NCI-H2107 (cell line): ENCODE results near the gene KIF11.
"Not testable (repeated sequence)": the region's sequence is repeated elsewhere in the genome, so short reads cannot be mapped to it uniquely, and the experiment has no call there.

Source experiments
- DNase-seq: peaks from one replicate; lab custom pipeline; 2025; lab: John Stamatoyannopoulos, UW

Gene KIF11

DNA sequence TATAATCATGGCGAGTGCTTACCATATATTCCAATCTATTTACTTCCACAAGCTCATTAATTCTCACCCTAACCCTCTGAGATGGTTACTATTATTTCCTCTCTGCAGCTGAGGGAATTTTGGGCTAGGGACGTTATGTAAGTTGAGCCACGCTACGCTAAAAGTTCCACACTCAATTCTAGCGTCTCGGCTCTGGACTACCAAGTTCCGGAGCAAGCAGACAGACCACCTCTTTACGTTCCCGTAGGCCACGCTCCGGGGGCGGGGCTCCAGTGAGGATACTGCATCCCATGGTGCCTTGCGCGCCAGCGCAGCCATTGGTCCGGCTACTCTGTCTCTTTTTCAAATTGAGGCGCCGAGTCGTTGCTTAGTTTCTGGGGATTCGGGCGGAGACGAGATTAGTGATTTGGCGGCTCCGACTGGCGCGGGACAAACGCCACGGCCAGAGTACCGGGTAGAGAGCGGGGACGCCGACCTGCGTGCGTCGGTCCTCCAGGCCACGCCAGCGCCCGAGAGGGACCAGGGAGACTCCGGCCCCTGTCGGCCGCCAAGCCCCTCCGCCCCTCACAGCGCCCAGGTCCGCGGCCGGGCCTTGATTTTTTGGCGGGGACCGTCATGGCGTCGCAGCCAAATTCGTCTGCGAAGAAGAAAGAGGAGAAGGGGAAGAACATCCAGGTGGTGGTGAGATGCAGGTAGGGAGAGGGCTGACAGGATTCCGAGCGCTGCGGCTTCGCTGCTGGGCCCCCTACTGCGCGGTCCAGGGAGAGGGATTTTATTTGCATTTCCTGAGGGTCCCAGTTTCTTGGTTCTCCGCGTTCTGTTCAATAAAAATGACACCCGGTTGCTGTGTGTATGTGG is at the start of gene KIF11:
TSS of gene KIF11 (plus strand) at position 370 of the 858 bp plus-strand sequence. CDS start at position 616, 246 bp downstream.
- DNase-seq: peak; percentile 86

DNA sequence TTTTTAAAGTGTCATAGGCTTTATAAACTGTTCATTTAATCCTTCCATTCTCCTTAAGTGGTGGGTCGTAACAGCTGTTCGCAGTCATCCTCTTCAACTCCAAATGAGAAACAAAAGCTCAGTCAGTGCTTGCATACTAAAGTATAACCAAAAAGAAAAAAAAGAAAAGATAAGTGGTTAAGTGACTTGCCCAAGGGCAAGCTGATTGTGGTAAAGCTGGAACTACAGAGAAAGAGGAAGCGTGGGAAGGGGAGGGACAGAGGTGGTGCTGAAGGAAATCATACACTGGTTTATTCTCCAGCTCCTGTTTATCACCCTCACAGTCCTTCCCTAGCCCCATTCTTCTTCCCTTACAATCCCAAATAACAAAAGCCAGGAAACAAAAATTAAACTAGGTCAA is 48.6 kb upstream of the KIF11 start:
- no peak for DNase-seq

DNA sequence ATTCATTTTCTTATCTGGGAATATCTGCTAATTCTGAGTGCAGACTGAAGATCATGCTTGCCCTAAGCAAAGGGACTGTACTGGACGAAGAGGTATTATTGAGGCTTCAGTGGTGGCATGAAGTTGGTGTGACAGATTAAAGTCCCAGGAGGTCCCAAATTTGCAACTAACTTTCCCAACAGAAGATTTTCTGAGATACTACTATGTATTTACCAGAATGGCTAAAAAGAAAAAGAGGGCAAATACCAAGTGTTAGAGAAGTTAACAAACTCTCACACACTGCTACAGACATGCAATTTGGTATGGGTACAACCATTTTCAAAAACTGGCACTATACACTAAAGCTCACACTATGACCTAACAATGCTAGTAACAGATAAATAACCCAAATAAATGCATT is 47.4 kb upstream of the KIF11 start:
- DNase-seq: no peak

DNA sequence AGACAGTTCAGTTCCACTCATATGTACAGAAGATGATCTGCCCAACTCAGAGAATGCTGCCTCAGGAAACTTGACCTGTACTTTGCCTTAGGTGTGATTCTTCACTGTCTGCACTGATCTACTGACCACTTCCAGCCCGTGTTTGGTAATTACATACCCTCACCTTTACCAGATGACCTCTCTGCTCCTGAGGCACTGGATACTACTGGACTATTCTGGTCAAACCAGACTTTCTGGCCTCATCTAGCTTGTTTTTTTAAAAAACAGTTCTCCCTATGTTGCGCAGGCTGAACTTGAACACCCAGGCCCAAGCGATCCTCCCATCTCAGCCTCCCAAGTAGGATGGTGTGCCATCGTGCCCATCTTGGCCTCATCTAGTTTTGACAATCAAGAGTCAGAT is 45.3 kb upstream of the KIF11 start:
- DNase-seq: no peak

DNA sequence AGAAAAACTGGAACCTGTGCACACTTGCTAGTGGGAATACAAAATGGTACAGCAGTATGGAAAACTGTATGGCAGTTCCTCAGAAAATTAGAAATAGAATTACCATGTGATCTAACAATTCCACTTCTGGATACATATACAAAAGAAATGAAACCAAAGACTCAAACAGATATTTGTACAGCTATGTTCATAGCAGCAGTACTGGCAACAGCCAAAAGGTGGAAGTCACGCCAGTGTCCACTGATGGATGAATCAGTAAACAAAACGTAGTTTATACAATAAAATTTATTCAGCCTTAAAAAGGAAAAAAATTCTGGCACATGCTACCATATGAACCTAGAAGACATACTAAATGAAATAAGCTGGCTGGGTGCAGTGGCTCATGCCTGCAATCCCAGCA is 42.0 kb upstream of the KIF11 start:
- no peak for DNase-seq

DNA sequence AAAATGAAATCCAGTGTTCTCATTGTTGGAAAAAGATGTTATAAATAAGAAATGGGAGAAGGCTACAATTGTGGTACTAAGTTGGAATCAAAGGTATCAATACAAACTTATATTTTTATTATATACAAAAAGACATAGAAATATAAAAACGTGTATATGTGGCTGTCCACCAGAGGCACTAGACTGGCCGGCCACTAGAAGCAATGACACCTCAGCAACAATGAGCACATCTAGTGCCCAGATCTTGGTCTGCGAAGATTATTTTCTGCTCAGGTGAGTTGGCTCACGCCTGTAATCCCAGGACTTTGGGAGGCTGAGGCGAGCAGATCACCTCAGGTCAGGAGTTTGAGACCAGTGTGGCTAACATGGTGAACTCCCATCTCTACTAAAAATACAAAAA is 40.6 kb upstream of the KIF11 start:
- DNase-seq: no peak

DNA sequence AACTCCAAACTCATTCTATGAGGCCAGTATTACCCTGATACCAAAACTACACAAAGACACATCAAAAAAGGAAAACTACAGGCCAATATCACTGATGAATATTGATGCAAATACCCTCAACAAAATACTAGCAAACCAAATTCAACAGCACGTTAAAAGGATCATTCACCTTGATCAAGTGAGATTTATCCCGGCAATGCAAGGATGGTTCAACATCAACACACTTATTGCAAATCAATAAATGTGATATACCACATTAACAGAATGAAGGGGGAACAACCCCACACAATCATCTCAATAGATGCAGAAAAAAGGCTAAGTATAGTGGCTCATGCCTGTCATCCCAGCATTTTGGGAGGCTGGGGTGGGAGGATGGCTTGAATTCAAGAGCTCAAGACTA is 39.0 kb upstream of the KIF11 start:
- DNase-seq: no peak

DNA sequence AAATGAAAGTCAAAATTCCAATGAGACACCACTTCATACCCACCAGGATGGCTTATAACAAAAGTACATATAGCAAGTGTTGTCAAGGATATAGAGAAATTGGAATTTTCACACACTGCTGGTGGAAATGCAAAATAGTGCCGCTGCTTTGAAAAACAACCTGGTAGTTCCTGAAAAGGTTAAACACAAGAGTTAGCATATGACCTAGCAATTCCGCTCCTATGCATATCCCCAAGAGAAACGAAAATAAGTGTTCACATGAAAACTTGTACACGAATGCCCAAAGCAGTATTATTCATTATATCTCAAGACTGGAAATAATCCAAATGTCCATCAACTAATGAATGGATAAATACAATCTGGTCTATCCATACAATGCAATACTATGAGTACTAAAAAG is 33.9 kb upstream of the KIF11 start:
- DNase-seq: no peak

DNA sequence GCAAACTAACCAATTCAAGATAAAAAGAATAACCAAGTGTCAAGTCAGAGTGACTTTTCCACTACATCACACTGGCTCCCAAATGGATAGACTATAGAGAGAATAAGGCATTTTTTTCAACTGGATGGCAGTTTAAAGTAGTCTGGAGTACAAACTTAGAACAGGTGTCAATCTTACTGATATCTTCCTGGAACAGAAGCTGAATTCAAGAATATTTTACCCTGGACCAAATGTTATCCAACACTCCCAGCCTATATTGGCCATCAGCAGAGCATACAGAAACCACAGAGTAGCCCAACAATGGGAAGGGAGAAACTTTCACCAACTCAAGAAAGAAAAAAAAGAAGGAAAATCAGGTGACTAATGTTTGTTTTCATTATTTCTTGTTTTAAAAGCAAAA is 30.5 kb upstream of the KIF11 start:
- DNase-seq: no peak

DNA sequence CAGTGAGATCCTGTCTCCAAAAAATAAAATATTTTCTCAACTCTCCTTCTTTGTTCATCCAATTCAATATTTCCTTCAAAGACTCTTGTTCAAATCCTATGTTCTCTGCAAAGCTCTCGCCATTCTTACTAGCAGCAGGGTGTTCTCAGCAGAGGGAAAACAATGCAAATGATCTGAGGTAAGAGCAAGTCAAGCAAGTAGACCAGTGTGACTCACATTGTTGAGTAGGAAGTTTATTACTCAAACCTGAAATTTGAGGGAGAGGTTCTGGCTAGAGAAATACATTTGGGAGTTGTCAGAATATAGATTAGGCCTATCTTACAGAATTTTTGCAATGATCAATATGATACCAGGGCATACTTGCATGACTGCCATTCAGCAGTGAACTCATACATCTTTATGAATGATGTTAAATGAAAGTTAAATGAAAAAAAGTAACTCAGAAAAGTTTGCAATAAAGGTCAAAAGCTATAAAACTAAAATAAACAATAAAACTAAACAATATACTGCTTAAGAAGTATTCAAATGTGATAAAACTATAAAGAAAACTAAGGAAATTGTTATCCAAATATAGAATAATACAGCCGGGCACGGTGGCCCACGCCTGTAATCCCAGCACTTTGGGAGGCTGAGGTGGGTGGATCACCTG is 24.9 kb upstream of the KIF11 start:
- no peak for DNase-seq

DNA sequence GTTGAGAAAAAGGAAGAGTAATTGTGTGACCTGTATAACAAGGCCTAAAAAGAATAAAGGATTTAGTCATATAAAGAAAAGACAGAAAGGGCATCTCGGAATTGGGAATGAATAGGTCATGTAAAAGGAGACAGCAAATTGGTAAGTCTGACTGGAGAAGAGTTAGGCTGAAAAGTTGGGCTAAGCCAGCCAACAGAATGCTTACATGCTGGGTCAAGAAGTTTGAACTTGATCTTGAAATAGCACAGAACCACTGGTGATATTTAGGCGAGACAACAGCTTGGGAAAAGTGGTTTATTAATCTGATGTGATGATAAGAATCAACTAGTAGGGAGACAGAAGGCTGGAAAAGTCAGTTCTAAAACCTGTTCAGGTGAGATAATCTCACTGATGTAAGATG is 23.9 kb upstream of the KIF11 start:
- no peak for DNase-seq

DNA sequence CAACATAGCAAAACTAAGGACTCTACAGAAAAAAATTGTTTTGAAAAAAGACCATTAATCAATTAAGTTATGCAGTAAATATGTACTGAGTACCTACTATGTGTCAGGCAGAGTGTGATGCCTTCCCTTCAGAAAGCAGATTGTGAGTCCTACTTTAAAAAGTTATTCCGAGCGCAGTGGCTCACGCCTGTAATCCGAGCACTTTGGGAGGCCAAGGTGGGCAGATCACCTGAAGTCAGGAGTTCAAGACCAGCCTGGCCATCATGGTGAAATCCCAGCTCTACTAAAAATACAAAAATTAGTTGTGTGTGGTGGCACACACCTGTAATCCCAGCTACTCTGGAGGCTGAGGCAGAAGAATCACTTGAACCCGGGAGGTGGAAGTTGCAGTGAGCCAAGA is 23.3 kb upstream of the KIF11 start:
- not testable (repeated sequence) for DNase-seq

DNA sequence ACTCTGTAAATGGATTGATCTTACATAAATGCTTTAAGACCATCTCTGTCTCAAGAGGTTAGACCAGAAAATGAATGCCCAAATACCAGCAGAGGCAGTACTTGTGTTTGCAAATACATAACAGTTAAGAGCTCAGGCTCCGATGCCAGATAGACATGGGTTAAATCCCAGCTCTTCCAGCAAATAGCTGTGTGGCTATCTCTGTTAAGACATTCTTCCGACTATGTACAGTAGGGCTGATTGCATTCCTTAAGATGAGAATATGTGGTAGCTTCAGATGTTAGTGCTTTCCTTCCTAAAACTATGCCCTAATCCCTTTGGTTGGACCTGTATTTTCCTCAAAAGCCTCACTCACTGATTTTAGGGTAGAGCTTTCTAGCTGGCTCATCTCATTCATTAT is 21.3 kb upstream of the KIF11 start:
- DNase-seq: no peak

DNA sequence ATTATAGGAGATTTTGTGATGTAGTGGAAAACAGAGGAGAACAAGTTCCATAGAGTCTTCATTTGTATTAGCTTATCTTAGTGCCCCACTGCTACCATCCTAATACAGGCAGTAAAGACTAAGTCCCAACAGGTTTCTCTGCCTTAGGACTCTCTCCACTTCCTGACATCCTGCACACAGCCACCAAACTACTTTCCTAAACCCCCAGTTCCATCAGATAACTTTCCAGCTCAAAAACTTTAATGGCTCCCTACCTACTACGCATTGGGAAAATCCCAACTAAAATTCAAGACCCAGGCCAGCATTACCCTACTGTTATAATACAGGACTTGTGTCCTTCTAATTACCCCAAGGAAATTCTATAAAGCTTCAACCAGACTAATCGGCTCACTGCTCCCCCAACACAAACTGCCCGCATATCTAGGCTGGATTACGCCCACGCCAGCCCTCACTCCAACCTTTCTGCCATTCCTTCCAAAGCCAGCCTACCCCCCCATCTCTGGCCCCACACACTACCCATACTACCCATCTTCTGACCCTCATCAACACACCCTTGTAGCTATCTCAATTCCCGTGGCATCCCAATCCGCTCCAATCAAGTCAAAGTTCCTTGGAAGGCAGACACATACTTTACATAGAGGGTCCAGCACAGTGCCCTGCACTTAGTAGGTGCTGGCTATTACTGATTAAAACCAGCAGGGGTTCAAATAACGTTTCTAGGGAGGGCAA is 20.4 kb upstream of the KIF11 start:
- no peak for DNase-seq

DNA sequence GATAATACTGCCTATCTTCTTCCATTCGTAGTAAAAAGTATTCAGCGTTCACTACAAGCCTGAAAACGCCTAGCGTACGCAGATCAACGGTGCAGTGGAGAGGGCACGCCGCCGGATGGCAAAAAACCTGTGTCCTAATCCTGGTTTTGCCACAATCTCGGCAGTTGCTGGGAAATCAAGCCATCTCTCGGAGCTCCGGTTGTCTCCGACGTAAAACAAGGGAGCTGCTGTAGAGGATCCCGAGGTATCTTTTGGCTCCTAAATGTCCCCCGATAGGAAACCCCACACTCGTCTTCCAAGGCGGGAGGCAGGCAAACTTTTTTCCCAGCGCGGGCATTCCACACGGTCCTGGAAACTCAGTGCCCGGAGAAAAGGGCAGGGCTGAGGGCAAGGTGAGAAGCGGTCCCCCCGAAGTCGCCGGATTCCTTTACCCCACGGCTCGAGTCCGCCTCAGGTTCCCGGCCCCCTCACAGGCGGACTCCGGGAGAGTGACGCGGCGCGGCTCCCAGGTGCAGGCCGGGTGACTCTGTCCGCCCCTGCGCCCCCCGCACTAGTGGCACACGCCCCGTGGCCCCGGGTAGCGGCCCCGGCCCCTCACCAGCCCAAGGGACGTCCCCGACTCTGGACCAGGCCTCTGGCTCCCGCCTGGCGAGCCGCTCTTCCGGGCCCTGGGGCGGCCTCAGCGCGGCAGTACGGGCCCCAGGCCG is 19.7 kb upstream of the KIF11 start:
- DNase-seq: no peak

DNA sequence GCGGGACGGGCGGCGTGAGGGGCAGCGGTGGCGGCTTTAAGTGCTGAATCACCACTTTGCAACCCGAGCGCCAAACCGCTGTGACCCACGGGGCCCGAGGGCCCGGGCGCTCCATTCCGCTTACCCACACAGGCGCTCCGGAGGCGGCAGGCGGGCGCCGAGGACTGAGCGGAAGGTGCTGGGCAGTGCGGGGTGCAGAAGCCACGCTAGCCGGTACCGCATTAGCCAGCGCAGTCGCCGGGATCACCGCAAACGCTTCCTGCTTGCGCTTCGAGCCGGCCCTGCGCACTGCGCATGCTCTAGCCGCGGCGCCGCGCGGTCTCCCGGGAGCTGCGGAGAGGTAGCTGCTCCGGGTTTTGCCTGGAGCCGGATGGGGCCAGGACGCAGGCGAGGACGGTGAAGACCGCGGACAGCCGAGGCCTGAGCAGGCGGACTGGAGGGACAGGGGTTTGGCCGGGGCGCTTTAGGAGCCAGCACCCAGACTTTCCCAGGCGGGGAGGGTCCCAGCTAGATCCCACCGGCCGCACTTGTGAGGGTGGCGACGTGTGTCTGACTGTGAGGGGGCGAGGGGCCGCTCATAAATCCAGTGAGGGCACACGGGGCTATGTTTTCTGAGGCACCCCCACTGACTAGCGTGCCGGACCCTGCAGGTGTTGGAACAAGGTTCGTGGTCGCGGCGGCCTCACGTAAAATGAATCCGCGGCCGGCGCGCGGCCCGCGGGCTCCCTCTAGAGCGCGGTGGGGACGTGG is 19.0 kb upstream of the KIF11 start, which contains the start of gene IDE:
TSS of gene IDE (minus strand) at position 296 of the 750 bp plus-strand sequence. CDS start at position 222, 74 bp downstream.
- peak; percentile 14 for DNase-seq

DNA sequence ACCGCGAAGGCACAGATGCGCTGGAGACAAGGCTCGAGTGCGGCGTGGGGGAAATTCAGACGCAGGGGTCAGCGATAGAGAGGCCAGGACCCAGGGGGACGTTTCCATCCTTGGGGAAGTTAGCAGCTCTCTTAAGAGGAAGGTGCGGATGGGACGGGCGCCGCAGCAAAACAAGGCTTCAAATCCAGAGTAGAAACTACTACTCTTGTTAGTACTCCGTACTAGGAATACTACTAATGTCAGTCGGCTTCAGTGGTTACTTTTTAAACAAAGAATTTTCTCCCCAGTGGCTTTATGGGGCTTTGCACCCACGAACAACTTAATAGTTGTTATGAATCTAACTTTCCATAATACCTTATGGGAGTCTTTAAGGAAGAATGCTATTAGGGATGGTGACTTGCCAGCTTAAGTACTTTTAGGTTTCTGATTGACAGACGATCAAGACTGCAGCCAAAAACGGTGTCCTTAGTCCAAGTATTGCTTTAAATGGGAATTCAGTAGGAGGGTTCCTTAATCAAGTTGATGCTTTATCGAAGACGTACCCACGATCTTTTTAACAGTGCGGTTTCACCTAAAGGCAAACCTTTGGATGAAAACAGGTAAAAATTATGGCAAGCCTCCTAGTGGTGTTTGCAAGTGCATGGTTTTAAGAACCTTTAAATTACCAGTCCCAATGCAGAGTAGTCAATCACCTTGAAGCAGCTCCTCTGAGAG is 18.2 kb upstream of the KIF11 start:
- DNase-seq: no peak

DNA sequence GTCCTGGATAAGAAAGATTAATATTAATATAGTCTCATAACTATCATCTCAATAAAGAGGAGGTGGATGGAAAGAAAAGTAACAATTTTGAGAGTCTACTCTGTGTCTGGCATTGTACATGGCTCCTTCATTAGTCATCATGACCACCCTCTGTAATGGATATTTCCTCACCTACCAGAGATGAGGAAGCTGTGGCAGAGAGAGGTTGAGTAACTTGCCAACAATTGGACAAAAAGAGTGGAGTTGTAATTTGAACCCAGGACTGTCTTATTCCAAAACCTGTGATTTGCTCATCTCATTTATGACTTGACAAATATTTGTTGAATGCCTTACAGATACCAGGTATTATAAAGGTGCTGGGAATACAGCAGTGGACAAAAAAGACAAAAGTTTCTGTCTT is 17.0 kb upstream of the KIF11 start:
- DNase-seq: no peak

DNA sequence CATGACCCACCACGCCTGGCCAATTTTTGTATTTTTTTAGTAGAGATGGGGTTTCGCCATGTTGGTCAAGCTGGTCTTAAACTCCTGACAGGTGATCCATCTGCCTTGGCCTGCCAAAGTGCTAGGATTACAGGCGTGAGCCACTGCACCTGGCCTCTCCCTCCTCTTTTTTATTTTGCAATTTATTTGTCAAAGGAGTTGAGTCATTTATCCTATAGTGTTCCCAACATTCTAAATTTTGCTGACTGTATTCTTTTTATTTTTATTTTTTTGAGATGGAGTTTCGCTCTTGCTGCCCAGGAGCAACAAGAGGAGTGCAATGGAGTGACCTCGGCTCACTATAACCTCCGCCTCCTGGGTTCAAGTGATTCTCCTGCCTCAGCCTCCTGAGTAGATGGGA is 10.6 kb upstream of the KIF11 start:
- not testable (repeated sequence) for DNase-seq

DNA sequence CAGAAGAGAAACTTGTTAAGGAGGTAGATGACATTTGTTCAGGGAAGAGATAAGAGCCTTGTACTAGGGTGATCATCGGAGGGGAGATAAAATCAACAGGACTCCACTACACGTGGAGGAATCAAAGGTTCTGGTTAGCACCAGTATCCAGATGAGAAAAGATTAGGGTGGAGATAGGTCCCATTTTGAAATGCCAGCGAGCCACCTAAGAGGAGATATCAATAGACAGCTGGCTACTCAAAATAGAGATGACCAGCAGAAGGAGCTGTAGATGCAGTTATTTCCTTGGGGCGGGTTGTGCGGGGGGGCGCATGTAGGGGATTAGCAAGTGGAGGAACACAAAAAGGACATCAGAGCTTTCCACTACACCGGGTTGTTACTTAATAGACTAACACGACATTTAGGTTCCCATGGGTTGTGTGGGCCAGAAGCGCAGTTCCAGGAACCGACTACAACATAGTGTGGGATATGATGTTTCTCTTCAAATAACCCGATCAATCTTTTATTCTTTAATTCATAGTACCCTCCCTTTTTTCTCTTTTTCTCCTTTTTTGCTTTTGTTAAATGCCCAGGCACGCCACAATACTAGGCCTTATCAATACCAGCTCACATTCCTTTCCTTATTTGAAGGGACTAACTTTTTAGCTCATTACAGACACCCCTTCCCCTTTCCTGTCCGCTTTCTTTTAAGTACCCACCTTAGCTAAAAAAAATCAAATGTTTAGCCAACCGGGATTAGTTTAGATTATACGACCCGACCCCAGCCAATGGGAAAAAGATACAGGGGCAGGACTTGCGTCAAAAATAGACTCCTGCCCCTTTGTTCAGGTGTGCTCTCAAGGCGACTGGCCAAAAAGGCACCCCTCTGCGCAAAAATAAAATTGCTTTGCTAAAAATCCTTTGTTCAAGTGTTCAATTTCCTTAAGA is 2.0 kb upstream of the KIF11 start:
- no peak for DNase-seq
